22Rv1 (cell line): ENCODE data around the gene TRAF3IP3.

Experiments used
- H3K27ac ChIP-seq: fragments of 450-650 bp; 2 replicates; pipeline ENCODE4 v1.5.1; 2017
- CTCF ChIP-seq: fragments of 450-650 bp; IDR thresholded peaks from 2 replicates; pipeline ENCODE4 v1.5.1; 2017; ENCODE audit warnings: mild to moderate bottlenecking
- ZFX ChIP-seq: fragments of 450-650 bp; IDR thresholded peaks from 2 replicates; pipeline ENCODE4 v1.6.1; 2017; ENCODE audit warnings: antibody characterized with exemption, borderline replicate concordance

TRAF3IP3 gene

GRCh38 chr1:209816923-209817322, 61.1 kb downstream of the TRAF3IP3 start:
- H3K27ac ChIP-seq = no peak overlapping the region
- no peak for TF ChIP-seq ZFX
- no peak for TF ChIP-seq CTCF

- TF ChIP-seq ZFX = no peak
- no peak for TF ChIP-seq CTCF
- no peak overlapping the region for H3K27ac ChIP-seq
Measured at GRCh38 chr1:209817691-209818090, 61.8 kb downstream of the TRAF3IP3 start.

DNA sequence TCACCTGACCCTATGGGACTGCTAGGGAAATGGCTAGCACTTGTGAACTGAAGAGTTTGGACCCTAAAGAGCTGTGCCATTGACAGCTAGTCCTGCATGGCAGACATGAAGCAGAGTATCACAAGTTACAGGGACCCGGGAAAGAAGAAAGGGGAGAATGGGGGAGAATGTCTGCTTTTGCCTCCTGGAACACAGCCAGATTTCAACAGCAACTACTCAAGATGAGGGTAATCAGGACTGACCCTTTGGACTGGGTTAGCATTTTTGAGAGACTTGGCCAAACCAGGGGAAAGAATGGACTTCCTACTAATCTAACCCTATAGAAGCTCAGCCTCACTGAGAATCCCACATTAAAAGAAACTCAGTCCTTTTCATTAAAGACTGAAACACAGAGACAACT, 63.2 kb downstream of the TRAF3IP3 start:
- TF ChIP-seq CTCF (no peak), ZFX (no peak)
- H3K27ac ChIP-seq = no peak overlapping the region

GRCh38 chr1:209820986-209821385, 65.1 kb downstream of the TRAF3IP3 start:
- H3K27ac ChIP-seq = no peak overlapping the region
- TF ChIP-seq CTCF (no peak), ZFX (no peak)

DNA sequence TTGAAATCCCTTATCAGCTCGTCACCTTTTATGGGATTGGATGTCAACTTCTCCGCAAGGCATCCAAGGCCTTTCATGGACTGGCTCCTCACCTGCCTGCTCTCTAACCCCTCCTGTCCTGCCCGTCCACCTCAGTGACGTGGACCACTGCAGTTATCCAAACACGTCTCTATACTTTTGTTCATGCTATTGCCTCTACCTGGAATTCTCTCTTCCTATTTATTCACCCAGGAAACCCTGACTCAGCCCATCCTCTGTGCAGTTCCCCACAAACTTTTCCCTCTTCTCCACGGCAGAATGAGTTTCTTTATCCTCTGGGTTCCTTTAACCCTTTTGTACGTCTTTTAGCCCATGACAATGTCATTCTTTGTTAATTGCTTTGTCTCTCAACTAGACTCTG, 66.9 kb downstream of the TRAF3IP3 start:
- TF ChIP-seq CTCF (no peak), ZFX (no peak)
- no peak overlapping the region for H3K27ac ChIP-seq

GRCh38 chr1:209823143-209824041, 67.5 kb downstream of the TRAF3IP3 start:
- TF ChIP-seq CTCF = peak; percentile 98
- TF ChIP-seq ZFX = no peak
- peak overlapping the region; percentile 57 for H3K27ac ChIP-seq
